ENCODE results near the gene CD2AP. TPM values are rescaled to one million over a fixed set of nuclear protein-coding genes. Genes with fewer than 3 reads are reported as not detected.

Gene CD2AP
- total and polyA plus RNA-seq, 2 experiments from 2014 or later, result 13.2 to 22.8 TPM

DNA sequence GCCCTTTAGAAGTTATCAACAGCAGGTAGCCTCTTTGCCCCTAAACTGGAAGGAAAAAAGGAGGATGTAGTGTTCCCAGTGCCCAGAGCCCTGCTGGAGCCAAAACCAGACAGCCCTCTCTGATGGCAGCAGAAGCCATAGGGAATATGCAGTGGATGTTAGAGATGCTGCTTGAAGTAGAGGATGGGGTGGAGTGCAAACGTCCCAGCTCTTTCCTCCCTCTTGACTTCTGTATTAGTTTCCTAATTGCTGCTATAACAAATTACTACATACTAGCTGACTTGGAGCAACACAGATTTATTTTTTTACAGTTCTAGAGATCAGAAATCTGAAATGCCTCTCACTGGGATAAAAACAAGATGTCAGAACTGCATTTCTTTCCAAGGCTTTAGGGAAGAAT lies 12.5 kb upstream of the CD2AP start:
- Histone ChIP-seq H3K9me3 (ENCODE audit: low read depth) (no peaks in the 10 kb centered on the region), H3K27ac (no peak overlapping the region), H4K20me1 (ENCODE audit: insufficient read depth) (no peaks in the 10 kb centered on the region), H3K36me3 (ENCODE audit: low read depth) (no peaks in the 10 kb centered on the region), H3K4me3 (no peak overlapping the region), H3K4me1 (ENCODE audit: insufficient read depth) (no peaks in the 10 kb centered on the region), H3F3A (ENCODE audit: insufficient read depth) (no peaks in the 10 kb centered on the region), H3K79me2 (ENCODE audit: insufficient read depth) (no peaks in the 10 kb centered on the region), H3K4me2 (ENCODE audit: unreplicated experiment) (no peak overlapping the region), H2AFZ (no peak overlapping the region), H3K9ac (no peak overlapping the region), H3K9me2 (ENCODE audit: insufficient read depth) (no peaks in the 10 kb centered on the region), H3K27me3 (replicated peaks; ENCODE audit: insufficient read depth) (no peaks in the 10 kb centered on the region)
- no peak for TF ChIP-seq EZH2phosphoT487 (IDR thresholded peaks at IDR 0.05; ENCODE audit: insufficient read depth, low read depth)
- no peak for TF ChIP-seq EZH2 (IDR thresholded peaks at IDR 0.05; ENCODE audit: insufficient read depth, poor library complexity, severe bottlenecking)
- in situ Hi-C loops (cut with MboI), result no loop called here
- DNase-seq, result no peak
- 21 to 30% methylated on average over 1 of the region's 1 CpG for WGBS, 2 experiments (ENCODE audit: low coverage in 1 of 2, low lambda C conversion rate in 2 of 2, missing lambda C conversion rate in 2 of 2)

DNA sequence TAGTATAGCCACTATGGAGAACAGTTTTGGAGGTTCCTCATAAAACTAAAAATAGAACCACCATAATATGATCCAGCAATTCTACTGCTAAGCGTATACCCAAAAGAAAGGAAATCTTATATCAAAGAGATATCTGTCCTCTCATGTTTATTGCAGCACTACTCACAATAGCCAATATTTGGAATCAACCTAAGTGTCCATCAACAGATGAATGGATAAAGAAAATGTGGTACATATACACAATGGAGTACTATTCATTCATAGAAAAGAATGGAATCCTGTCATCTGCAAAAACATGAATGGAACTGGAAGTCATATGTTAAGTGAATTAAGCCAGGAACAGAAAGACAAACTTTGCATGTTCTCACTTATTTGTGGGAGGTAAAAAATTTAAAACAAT lies 5.7 kb upstream of the CD2AP start:
- no peak for TF ChIP-seq EZH2 (IDR thresholded peaks at IDR 0.05; ENCODE audit: insufficient read depth, poor library complexity, severe bottlenecking)
- TF ChIP-seq EZH2phosphoT487 (IDR thresholded peaks at IDR 0.05; ENCODE audit: insufficient read depth, low read depth), result no peak
- Histone ChIP-seq H3K9me3 (ENCODE audit: low read depth) (no peaks in the 10 kb centered on the region), H3K4me1 (ENCODE audit: insufficient read depth) (no peaks in the 10 kb centered on the region), H3K36me3 (ENCODE audit: low read depth) (no peaks in the 10 kb centered on the region), H4K20me1 (ENCODE audit: insufficient read depth) (no peaks in the 10 kb centered on the region), H3K4me3 (no peak overlapping the region), H2AFZ (no peak overlapping the region), H3K9me2 (ENCODE audit: insufficient read depth) (no peaks in the 10 kb centered on the region), H3K4me2 (ENCODE audit: unreplicated experiment) (no peak overlapping the region), H3K27ac (no peak overlapping the region), H3K27me3 (replicated peaks; ENCODE audit: insufficient read depth) (no peaks in the 10 kb centered on the region), H3K79me2 (ENCODE audit: insufficient read depth) (no peaks in the 10 kb centered on the region), H3F3A (ENCODE audit: insufficient read depth) (peaks cover 6% of the 10 kb centered on the region; the same call in 1 of the 2 replicates), H3K9ac (no peak overlapping the region)
- DNase-seq, result no peak
- in situ Hi-C loops (cut with MboI), result no loop called here
- WGBS, 2 experiments (ENCODE audit: low coverage in 1 of 2, low lambda C conversion rate in 2 of 2, missing lambda C conversion rate in 2 of 2), result 91 to 93% methylated on average over 1 of the region's 1 CpG

DNA sequence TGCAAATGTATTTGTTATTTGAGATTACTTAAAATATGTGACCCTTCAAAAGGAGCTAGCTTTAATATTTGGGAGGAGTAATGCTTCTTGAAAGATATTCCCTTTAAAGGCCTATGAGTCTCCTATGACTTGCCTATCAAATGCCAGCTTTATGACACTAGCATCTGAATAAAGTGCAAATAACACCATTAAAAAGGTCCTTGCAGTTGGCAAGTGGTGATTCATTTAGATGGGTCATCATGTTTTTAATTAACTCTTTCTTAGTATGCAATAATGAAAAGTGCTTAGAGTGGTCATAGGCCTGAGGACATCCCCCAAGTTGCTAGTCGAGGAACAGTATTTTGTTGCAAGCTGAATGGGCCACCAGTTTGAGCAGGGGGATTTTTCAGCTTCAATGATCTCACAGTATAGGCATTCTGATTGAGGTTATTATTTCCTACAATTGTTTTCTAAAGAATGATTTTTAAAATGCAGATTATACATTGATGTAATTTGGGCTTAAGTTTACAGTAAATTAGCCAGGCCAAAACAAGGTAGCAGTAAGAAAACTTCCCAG lies 3.7 kb upstream of the CD2AP start:
- Histone ChIP-seq H3K36me3 (ENCODE audit: low read depth) (no peaks in the 10 kb centered on the region), H2AFZ (no peak overlapping the region), H3K79me2 (ENCODE audit: insufficient read depth) (peaks cover 9% of the 10 kb centered on the region), H3K9ac (no peak overlapping the region), H3F3A (ENCODE audit: insufficient read depth) (peaks cover 13% of the 10 kb centered on the region; the same call in 1 of the 2 replicates), H3K27me3 (replicated peaks; ENCODE audit: insufficient read depth) (no peaks in the 10 kb centered on the region), H3K4me2 (ENCODE audit: unreplicated experiment) (no peak overlapping the region), H3K9me2 (ENCODE audit: insufficient read depth) (no peaks in the 10 kb centered on the region), H3K27ac (no peak overlapping the region), H3K9me3 (ENCODE audit: low read depth) (no peaks in the 10 kb centered on the region), H3K4me1 (ENCODE audit: insufficient read depth) (no peaks in the 10 kb centered on the region), H3K4me3 (no peak overlapping the region), H4K20me1 (ENCODE audit: insufficient read depth) (no peaks in the 10 kb centered on the region)
- TF ChIP-seq EZH2 (IDR thresholded peaks at IDR 0.05; ENCODE audit: insufficient read depth, poor library complexity, severe bottlenecking) (no peak), EZH2phosphoT487 (IDR thresholded peaks at IDR 0.05; ENCODE audit: insufficient read depth, low read depth) (no peak)
- DNase-seq, result peak; percentile 16
- in situ Hi-C loops (cut with MboI), result no loop called here
- 94 to 100% methylated on average over 1 of the region's 1 CpG for WGBS, 2 experiments (ENCODE audit: low coverage in 1 of 2, low lambda C conversion rate in 2 of 2, missing lambda C conversion rate in 2 of 2)

DNA sequence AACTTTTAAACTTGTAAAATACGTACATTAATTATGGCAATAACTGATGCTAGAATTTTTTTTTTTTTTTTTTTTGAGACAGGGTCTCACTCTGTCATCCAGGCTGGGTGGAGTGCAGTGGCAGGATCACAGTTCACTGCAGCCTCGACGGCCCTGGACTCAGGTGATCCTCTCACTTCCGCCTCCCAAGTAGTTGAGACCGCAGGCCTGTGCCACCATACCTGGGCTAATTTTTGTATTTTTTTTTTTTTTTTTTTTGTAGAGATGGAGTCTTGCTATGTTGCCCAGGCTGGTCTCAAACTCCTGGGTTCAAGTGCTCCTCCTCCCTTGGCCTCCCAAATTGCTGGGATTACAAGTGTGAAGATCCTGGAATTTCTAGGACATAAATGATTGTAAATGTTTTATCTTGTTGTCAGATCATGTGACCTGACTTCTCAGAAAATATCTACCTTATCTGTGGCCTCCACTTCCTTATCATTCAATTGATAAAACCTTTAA lies 2.2 kb upstream of the CD2AP start:
- H3K36me3 ChIP-seq (ENCODE audit: low read depth), result no peaks in the 10 kb centered on the region
- no peak for TF ChIP-seq EZH2 (IDR thresholded peaks at IDR 0.05; ENCODE audit: insufficient read depth, poor library complexity, severe bottlenecking)
- no peaks in the 10 kb centered on the region for H4K20me1 ChIP-seq (ENCODE audit: insufficient read depth)
- no peak overlapping the region for H2AFZ ChIP-seq
- H3F3A ChIP-seq (ENCODE audit: insufficient read depth), result peaks cover 20% of the 10 kb centered on the region; the same call in 1 of the 2 replicates
- no peak overlapping the region for H3K4me2 ChIP-seq (ENCODE audit: unreplicated experiment)
- no peaks in the 10 kb centered on the region for H3K9me3 ChIP-seq (ENCODE audit: low read depth)
- H3K4me3 ChIP-seq, result no peak overlapping the region
- no peak overlapping the region for H3K27ac ChIP-seq
- no peaks in the 10 kb centered on the region for H3K27me3 ChIP-seq (replicated peaks; ENCODE audit: insufficient read depth)
- DNase-seq, result no peak
- in situ Hi-C loops (cut with MboI), result no loop called here
- no peaks in the 10 kb centered on the region for H3K9me2 ChIP-seq (ENCODE audit: insufficient read depth)
- 94 to 98% methylated on average over 5 of the region's 5 CpGs for WGBS, 2 experiments (ENCODE audit: low coverage in 1 of 2, low lambda C conversion rate in 2 of 2, missing lambda C conversion rate in 2 of 2)
- no peak overlapping the region for H3K9ac ChIP-seq
- peaks cover 24% of the 10 kb centered on the region for H3K79me2 ChIP-seq (ENCODE audit: insufficient read depth)
- peaks cover 12% of the 10 kb centered on the region for H3K4me1 ChIP-seq (ENCODE audit: insufficient read depth)
